GM18858 (cell line): Measurements from ENCODE around the gene RAB7B.

Source experiments
- ATAC-seq: cut with Tn5 transposase; IDR thresholded peaks from one replicate; pipeline ENCODE4 v1.9.1; 2021; ENCODE audit not compliant: unreplicated experiment

The RAB7B gene

DNA sequence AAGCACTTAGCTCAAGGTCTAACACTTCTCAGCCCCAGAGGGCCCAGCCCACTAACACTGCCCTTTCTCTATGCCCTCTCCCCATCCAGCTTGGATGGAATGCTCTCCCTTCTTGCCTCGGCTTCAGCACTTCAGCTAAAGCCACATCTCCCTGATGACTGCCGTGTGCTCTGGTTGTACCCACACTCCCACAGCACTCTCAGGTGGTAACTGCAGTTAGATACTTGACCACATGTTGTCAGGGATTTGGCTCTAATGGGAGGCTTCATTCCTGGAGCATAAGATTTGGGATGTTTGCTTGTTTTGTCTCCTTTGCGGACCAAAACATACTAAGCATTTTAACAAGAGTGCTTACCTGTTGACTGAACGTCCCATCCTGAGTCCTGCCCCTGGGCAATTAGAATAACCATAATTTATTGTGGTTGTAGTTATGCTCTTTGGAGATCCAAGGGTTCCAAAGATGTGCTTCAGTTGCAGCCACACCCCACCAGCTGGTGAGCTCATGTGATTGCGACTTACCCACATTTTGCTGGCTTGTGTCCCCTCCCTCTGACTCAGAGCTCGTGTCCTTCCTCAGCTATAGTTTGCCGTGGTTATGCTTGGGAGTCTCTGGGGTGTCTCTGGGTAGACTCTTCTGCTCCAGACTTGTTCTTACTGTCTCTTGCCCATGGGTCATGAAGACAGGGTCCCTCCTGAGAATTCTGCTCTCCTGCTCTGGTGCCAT lies 52.2 kb downstream of the RAB7B start:
- ATAC-seq, result no peak

DNA sequence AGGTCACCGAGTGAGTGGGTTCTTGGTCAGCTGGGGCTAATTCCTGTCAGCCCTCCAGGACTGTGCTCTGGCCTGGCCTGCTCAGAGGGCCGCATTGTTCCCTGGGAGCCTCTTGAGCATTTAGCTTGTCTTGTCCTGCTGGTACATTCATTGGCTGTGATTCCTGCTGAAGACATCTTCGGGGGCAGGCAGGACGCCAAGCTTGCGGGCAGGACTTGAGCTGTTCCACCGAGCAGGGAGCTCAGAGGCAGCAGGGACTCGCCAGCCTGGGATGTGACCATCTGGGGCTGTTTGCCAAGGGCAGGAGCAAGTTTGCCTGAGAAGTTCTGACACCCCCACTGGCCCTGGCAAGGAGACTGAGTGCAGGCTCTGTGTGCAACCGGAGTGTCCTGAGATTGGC lies 52.9 kb downstream of the RAB7B start:
- ATAC-seq, result no peak

DNA sequence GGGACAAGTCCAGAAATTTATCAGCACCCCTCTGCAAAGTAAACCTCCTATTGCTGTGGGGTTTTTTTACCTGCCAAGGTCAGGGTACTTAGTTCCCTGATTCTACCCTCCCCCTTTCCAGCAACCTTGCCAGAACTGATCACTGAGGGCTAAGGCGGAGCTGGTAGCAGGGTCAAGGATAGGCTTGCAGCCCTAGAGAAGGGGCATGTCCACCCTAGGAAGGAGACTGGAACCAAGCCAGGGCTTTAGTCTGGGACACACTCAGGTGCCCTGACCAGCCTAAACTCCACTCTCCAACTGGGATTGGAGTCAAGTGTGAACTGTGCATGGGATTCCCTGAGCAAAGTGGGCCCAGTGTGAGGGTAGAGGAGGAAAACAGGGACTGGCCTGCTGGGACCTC lies 53.4 kb downstream of the RAB7B start:
- no peak for ATAC-seq

DNA sequence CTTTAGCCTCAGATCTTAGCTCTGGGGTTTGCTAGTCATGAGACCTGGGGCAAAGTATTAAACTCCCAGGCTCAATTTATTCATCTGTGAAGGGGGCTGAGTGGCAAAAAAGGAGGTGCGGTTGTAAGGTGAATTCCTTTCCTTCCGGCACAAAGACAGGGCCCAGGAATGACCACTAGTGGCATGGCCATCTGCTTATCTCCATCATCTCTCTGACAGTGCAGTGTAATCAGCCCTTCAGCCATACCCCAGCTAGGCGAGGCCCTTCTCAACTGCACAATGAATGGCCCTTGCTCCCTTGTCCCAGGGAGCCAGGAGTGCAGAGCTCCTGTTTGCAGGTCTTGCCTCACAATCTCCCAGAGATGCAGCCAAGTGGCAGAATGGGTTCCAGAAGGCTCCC lies 54.3 kb downstream of the RAB7B start:
- ATAC-seq, result no peak

DNA sequence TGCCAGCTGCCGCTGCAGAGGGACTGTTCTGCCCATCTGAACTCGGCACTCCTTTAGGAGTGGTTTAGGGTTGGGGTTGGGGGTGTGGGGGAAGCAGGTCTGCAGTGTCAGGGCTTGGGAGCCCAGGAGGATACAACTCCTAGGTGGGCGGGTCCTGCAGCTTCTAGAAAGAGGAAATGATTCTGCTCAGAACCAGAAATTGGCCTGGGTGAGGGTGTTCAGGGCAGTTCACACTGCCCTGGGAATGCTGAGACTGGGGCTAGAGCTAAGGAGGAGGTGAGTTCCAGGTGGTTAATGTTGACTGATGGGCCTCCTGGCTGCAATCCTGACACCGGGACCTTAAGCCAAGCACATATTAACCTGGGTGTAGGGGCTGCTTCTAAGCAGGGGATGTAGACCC lies 55.2 kb downstream of the RAB7B start:
- no peak for ATAC-seq

DNA sequence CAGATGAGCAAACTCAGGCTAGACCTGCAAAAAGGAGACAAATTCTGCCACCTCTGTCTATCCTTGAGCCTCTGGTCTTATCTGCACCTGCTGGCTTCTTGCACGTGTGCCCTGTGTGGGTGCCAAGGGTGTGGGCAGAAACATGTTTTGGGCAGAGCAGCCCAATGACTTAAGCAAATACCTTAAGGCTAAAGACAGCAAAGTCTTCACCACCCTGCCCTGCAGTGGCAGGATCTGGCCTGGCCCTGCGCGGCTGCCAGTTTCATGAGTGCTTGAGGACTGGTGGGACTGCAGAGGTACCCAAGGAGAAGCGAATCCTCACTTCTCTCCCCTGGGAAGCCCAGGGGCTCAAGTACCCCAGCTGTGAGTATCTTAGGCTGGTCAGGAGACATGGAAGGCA lies 56.2 kb downstream of the RAB7B start:
- no peak for ATAC-seq

DNA sequence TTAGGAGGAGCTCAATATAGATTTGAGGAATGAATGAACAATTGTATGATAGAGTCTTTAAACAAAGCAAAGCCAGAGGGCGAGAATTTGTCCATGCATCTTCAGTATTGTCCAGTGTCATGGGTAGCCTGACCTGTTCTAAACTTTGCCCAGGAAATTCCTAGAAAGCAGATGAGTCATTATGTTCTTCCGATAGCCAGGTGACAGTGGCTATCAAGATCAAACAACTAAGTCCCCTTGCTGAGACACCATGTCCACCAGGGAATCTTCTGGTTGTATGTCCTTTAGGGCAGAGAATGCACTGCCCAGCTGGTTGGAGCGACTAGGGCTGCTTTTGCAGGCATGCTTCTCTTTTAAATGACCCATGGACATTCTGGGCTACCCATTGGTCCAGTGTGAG lies 58.1 kb downstream of the RAB7B start:
- no peak for ATAC-seq

DNA sequence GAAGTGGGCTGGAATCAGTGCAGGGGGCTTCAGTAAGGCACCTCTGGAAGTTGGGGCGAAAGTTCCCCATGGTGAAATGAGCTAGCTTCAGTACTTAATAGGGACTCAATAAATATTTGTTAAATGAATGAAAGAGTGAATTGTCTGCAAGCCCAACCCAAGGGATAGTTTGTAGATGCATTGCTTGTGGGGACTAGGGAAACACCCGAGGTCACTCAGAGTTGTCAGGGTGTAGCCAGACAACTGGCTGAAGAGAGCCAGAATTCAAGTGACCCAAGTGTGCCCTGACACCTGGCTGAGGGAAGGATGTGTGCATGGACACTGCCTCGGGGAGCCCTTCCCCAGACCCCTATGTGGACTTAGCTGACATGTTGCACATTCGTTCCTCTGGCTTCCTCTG lies 58.7 kb downstream of the RAB7B start:
- ATAC-seq, result no peak

DNA sequence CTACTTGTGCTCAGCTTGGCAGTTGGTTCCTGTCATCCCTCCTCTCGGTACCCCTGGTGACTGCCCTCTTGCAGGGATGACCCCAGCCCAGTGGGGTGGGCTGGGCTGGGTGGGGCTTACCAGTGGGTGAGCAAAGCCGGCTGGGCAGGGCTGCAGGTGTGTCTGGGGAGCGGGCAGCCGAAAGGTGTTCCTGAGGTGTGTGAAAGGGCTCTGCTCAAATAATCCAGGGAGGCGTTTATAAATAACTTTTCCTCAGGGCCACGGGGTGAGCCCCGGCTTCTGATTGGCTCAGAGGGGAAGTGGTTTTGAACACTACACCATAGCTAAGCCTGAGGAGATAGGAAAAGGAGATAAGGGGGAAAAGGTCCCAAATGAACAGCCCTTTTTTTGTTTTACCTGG lies 60.0 kb downstream of the RAB7B start, which contains the start of gene SLC26A9:
SLC26A9 (minus strand) TSS at position 212 of the 400 bp plus-strand sequence. CDS start 7,636 bp downstream, outside the sequence.
- ATAC-seq, result no peak

DNA sequence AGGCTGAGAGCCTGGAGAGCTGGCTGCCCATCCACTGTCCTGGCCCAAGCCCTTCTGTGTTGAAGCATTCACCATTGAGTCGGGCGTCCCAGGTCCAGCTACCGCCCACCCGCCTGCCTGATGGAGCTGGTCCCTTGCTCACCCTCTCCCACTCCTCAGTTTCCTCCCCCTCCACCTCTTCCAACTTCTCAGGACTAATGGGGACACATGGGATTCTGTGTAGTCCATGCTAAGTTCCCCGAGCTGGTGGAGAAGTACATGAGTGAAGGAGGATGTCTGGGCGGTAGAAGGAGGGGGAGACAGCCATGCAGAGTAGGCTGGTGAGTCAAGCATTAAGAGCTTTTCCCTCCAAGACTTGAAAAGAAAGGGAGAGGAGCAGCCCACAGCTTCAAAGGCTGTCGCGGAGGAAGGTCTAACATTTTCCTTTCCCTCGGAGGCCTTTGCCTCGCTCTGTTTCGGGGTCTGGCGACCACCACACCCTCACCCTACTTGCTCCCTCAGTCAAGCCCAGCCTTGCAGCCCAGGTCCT lies 60.5 kb downstream of the RAB7B start:
- ATAC-seq, result no peak

DNA sequence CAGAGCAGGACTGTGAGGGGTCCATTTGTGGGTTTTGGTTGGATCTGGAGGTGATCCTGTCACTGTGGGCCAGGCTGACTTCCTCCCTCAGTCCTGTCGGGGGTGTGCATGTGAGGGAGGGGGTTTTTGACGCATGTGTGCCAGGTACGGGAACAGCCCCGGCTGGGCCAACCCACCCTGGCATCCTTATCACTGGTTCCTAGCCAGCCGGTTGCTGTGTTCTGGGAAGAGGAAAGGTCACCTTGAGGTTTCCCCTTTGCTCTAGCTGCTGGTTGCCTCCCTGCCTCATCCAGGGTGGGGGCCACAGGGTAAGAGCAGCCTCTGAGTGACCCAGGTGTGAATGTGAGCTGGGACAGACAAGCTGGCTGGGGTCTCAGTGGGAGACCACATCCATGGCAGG lies 62.5 kb downstream of the RAB7B start:
- ATAC-seq, result no peak

DNA sequence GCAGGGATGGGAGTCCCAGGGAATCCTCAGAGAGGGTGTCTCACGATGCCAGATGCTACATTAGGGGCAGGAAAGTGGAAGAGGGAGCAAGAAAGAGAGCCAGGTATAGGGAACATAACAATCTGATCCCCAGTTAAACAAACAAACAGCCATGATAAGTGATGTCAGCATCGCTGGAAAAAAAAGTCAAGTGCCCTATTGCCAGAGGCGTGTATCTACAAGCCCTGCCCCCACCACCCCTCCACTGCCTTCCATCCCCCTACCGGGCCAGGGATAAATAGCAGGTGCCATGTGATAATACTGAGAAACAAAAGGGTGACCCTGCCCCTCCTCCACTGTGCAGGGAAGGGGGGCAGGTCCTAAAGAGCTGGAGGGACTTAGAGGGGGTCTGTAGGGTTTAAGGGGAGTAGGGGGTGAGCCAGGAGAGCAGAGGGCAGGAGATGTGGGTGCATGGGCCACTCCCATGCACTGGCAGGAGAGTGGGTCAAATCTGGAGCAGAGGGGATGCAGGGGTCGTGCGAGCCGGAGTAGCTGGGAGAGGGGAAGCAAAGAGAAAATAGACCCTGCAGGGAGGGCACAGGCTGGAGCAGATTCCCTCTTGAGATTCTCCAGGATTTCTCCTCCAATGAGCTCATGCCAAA lies 63.4 kb downstream of the RAB7B start:
- no peak for ATAC-seq

DNA sequence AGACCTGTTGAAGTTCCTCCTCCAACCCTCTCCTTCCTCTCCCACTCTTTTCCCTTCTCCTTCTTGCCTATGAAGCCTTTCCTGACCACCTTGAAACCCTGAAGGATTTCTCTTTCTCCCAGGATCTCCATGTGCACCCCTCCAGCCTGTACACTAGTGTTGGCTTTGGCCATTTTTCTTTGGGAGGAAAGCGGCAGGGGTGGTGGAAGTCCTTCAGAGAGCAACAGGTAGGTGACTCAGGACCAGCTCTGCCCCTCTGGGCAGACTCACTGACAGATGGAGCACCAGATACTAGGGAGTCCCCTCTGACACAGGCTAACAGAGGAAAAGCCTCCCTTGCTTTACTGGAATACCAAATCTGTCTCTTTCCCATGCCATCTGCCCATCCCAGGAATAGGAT lies 64.5 kb downstream of the RAB7B start:
- no peak for ATAC-seq

DNA sequence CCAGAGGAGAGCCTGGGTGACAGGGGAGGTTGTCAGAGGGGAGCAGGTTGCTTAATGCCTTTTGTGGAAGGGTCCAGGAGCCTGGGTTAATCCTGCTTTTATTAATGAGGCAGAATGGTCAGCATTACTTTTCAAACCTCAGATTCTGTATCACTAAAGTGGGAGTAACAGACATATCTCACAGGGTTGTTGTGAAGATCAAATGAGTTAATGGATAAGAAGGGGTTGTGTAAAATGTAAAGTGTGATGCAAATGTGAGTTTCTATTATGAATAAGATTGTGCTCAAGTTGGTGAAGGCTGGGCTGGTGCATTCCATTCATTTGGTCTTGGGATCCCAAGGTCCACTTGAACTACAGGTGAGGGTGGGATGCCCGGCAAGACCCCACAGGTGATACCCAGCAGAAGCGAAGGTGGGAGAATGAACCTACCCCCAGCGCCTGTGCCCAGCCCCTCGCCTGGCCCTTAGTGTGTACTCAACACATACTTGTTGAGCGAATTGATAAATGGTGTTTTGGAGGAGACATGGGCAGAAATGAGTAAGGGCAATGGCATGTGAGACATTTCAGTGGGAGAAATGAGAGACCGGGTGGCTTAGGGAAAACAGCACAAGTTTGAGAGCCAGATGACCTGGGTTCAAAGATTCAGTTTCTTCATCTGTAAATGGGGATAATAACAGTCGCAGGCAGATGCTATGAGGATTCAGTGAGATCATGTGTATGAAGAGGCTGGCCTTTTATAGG lies 66.2 kb downstream of the RAB7B start:
- no peak for ATAC-seq

DNA sequence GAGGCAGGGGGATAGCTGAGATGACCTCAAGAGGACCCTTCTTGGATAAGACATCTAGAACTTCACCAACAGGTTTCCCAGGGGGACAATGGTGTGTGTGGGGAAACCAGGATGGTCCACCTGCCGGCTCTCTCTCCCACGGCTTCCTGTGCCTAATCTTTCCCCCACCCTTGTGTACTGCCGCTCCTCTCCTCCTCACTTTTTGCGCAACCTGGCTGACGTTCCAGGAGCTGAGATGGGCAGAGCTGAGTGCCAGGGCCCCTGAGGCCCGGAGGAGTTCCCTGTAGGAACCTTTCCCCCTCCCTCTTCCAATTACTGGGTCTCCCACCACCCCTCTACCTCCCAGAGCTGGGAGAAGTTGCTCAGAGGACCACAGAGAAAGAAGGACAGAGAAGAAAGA lies 66.9 kb downstream of the RAB7B start:
- ATAC-seq, result no peak

DNA sequence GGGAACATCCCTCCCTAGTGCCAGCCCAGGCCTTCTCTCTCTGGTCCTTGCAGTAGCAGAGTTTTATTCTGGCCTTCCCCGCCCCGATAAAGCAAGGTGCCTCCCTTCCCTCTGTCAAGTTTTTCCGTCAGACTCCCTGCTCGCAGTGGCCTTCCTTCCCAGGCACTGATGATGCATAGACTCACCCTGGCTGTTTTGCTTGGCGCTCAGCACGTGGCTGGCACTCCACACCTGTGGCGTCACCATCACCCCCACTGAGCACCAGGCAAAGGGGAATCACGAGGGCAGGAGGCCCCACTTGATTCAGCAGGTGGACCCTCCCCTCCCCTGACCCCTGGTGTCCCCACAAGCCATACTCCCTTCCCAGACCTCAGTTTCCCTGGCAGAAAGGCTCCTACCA lies 67.3 kb downstream of the RAB7B start:
- ATAC-seq, result no peak

DNA sequence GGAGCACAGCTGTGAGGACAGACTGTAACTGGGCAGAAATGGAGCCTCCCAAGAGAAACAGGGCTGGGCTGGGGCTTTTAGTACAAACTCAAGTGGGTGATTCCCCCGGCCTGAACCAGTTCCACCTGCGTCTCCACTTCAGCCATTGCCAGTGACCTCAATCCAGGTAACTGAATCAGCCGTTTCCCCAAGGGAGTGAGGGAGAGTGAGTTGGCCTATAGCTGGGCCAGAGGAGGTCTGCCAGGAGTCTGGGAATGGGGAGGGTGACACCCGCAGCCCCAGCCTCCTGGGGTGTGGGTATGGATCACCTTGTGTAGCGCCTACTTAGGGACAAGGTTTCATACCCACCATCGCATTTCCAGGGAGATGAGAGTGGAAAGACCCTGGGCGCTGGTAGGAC lies 68.4 kb downstream of the RAB7B start:
- ATAC-seq, result no peak

DNA sequence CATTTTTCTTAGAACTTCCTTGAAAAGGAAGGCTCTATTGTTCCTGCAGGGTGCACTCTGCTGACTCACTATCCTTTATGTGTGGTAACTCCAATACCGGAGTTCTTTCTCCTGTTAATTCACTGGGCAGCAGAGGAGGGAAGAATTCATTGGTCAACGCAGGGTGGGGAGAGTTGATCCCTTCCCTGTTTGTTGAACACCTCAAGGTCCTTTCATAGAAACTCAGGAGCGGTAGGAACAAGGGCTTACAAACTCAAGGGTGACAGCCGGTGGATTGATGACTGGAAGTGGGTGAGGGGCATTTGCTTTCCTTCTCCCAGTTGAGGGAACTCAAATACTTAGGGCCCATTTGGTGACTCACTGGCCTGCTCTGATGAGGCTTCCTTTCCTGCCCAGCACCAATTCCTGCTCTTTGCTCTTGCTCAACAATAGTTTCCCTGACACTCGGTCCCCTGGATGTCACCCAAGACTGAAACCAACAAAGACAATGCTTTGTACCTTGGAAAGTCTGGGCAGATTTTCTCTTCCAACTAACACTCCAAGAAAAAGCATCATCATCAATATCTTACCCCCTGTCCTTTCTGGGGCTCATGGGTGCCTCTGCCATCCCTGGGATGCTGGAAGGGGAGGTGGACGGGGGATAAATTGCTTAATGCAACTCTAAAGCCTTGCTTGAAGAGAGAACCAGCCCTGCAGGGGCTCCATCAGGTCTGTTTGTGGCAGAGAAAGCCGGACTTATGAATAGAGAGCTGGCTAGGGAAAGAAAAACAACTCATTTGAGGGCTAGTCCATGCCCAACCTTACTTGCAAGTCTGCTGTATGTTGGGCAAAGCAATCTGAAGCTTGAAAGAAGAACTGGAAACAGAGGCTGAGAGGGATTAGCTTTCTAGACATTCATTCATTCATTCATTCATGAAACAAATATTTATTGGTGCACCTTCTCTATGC lies 69.2 kb downstream of the RAB7B start:
- no peak for ATAC-seq

DNA sequence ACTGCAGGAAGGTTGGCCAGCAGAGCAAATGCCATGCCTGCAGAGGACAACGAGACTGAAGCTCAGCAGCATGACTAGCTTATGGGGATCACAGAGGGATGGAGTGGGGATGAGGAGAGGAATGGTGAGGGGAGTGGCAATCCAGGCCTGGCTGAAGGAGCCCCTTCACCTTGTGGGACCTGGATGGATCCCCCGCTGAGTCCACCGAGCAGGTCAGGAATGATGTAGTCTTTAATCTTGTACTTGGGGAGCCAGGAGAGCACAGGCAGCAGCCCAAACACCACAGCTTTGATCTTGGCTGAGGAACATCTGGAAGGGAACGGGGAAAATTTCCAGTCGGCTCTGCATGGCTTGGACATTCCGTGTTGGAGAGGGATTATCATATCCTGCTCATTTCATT lies 70.4 kb downstream of the RAB7B start:
- ATAC-seq, result no peak

DNA sequence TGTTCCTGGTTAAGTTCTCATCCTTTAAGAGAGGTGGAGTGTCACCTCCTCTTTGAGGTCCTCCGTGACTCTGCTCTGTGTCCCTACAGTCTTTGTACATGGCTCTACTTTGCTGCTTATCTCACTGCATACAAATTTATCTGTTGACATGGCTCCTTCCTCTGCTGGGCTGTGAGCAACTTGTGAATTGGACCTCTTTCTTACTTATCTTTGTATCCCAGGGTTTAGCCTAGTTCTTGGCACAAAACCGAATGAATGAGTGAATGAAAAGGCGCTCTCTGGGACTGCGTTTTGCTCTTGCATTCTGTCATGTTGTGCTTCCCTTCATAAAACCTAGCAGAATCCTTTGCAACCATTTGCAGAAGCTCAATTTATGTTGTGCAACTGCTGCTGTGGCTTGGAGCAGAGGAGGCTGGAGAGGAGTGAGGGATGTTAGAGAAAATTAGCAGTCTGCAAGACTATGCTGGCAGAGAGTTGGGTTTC lies 72.4 kb downstream of the RAB7B start:
- no peak for ATAC-seq

DNA sequence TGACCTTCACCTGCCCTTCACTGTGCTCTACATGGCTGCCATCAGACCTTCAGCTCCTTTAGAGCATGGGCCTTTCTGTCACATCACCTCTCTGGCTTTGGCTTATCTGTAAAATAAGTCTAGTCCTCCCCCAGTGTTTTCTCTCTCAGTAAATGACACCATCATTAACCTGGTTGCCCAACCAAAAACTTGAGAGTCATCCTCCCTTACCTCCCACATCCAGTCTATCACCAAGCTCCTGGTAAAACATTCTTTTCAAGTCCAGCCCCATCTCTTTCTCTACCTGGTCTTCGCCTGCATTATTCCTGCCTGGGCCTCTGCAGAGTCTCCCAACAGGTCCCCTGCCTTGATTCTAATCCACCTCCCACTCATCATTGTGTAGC lies 73.0 kb downstream of the RAB7B start:
- no peak for ATAC-seq
